AG20443 (cell line): Measurements from ENCODE around the gene GAGE12H.
"Not testable (repeated sequence)": the region's sequence is repeated elsewhere in the genome, so short reads cannot be mapped to it uniquely, and the experiment has no call there.

Experiments used
- DNase-seq: peaks from one replicate; pipeline ENCODE4 v3.0.0; 2012; ENCODE audit warnings: low spot score, mixed read lengths

Gene GAGE12H

DNA sequence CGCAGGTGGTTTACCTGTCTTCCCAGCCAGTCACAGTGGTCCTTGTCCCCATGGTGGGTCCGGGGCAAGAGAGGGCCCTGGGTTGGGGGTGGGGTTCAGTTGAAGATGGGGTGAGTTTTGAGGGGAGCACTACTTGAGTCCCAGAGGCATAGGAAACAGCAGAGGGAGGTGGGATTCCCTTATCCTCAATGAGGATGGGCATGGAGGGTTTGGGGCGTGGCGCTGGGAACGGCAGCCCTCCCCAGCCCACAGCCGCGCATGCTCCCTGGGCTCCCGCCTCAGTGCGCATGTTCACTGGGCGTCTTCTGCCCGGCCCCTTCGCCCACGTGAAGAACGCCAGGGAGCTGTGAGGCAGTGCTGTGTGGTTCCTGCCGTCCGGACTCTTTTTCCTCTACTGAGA is at the start of gene GAGE12H:
Gene GAGE12H (plus strand): TSS at position 301 of the 400 bp plus-strand sequence. CDS start 1,155 bp downstream, outside the sequence.
- DNase-seq, result not testable (repeated sequence)

DNA sequence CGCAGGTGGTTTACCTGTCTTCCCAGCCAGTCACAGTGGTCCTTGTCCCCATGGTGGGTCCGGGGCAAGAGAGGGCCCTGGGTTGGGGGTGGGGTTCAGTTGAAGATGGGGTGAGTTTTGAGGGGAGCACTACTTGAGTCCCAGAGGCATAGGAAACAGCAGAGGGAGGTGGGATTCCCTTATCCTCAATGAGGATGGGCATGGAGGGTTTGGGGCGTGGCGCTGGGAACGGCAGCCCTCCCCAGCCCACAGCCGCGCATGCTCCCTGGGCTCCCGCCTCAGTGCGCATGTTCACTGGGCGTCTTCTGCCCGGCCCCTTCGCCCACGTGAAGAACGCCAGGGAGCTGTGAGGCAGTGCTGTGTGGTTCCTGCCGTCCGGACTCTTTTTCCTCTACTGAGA is 47.9 kb upstream of the GAGE12H start, which contains the start of gene GAGE12C:
Gene GAGE12C (plus strand): TSS at position 301 of the 400 bp plus-strand sequence. CDS start 1,155 bp downstream, outside the sequence.
- not testable (repeated sequence) for DNase-seq

DNA sequence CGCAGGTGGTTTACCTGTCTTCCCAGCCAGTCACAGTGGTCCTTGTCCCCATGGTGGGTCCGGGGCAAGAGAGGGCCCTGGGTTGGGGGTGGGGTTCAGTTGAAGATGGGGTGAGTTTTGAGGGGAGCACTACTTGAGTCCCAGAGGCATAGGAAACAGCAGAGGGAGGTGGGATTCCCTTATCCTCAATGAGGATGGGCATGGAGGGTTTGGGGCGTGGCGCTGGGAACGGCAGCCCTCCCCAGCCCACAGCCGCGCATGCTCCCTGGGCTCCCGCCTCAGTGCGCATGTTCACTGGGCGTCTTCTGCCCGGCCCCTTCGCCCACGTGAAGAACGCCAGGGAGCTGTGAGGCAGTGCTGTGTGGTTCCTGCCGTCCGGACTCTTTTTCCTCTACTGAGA is 38.3 kb upstream of the GAGE12H start, which contains the start of gene GAGE12D:
Gene GAGE12D (plus strand): TSS at position 301 of the 400 bp plus-strand sequence. CDS start 1,155 bp downstream, outside the sequence.
- DNase-seq, result not testable (repeated sequence)

DNA sequence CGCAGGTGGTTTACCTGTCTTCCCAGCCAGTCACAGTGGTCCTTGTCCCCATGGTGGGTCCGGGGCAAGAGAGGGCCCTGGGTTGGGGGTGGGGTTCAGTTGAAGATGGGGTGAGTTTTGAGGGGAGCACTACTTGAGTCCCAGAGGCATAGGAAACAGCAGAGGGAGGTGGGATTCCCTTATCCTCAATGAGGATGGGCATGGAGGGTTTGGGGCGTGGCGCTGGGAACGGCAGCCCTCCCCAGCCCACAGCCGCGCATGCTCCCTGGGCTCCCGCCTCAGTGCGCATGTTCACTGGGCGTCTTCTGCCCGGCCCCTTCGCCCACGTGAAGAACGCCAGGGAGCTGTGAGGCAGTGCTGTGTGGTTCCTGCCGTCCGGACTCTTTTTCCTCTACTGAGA is 28.8 kb upstream of the GAGE12H start, which contains the start of gene GAGE12E:
Gene GAGE12E (plus strand): TSS at position 301 of the 400 bp plus-strand sequence. CDS start 1,155 bp downstream, outside the sequence.
- not testable (repeated sequence) for DNase-seq

DNA sequence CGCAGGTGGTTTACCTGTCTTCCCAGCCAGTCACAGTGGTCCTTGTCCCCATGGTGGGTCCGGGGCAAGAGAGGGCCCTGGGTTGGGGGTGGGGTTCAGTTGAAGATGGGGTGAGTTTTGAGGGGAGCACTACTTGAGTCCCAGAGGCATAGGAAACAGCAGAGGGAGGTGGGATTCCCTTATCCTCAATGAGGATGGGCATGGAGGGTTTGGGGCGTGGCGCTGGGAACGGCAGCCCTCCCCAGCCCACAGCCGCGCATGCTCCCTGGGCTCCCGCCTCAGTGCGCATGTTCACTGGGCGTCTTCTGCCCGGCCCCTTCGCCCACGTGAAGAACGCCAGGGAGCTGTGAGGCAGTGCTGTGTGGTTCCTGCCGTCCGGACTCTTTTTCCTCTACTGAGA is 19.2 kb upstream of the GAGE12H start, which contains the start of gene GAGE12F:
Gene GAGE12F (plus strand): TSS at position 301 of the 400 bp plus-strand sequence. CDS start 1,155 bp downstream, outside the sequence.
- not testable (repeated sequence) for DNase-seq

DNA sequence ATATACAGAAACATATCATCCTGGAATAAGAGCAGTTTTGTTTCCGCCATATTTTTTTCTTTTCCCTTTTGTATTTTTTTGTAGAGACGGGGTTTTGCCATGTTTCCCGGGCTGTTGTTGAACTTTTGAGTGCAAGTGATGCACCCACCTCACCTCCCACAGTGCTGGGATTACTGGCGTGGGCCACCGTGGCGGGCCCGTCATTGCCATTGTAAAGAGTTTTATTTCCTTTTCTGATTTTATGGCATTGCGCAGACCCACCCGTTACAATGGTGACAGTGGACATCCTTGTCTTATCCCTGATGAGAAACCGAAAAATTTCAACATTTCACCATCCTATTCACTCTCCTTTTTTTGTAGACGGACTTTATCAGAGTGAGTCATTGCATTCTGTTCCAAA is 11.0 kb upstream of the GAGE12H start:
- not testable (repeated sequence) for DNase-seq

GRCh38 chrX:49569152-49569551 is 10.6 kb upstream of the GAGE12H start:
- not testable (repeated sequence) for DNase-seq

DNA sequence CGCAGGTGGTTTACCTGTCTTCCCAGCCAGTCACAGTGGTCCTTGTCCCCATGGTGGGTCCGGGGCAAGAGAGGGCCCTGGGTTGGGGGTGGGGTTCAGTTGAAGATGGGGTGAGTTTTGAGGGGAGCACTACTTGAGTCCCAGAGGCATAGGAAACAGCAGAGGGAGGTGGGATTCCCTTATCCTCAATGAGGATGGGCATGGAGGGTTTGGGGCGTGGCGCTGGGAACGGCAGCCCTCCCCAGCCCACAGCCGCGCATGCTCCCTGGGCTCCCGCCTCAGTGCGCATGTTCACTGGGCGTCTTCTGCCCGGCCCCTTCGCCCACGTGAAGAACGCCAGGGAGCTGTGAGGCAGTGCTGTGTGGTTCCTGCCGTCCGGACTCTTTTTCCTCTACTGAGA is 9.6 kb upstream of the GAGE12H start, which contains the start of gene GAGE12G:
Gene GAGE12G (plus strand): TSS at position 301 of the 400 bp plus-strand sequence. CDS start 1,155 bp downstream, outside the sequence.
- DNase-seq, result not testable (repeated sequence)

DNA sequence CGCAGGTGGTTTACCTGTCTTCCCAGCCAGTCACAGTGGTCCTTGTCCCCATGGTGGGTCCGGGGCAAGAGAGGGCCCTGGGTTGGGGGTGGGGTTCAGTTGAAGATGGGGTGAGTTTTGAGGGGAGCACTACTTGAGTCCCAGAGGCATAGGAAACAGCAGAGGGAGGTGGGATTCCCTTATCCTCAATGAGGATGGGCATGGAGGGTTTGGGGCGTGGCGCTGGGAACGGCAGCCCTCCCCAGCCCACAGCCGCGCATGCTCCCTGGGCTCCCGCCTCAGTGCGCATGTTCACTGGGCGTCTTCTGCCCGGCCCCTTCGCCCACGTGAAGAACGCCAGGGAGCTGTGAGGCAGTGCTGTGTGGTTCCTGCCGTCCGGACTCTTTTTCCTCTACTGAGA is 9.4 kb downstream of the GAGE12H start, which contains the start of gene GAGE2A:
Gene GAGE2A (plus strand): TSS at position 301 of the 400 bp plus-strand sequence. CDS start 1,155 bp downstream, outside the sequence.
- not testable (repeated sequence) for DNase-seq

- DNase-seq, result not testable (repeated sequence)
Observed at GRCh38 chrX:49589769-49590478, 10.2 kb downstream of the GAGE12H start.

GRCh38 chrX:49590488-49590887 is 10.7 kb downstream of the GAGE12H start:
- DNase-seq, result not testable (repeated sequence)

DNA sequence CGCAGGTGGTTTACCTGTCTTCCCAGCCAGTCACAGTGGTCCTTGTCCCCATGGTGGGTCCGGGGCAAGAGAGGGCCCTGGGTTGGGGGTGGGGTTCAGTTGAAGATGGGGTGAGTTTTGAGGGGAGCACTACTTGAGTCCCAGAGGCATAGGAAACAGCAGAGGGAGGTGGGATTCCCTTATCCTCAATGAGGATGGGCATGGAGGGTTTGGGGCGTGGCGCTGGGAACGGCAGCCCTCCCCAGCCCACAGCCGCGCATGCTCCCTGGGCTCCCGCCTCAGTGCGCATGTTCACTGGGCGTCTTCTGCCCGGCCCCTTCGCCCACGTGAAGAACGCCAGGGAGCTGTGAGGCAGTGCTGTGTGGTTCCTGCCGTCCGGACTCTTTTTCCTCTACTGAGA is 19.0 kb downstream of the GAGE12H start, which contains the start of gene GAGE1:
Gene GAGE1 (plus strand): TSS at position 301 of the 400 bp plus-strand sequence. CDS start 1,155 bp downstream, outside the sequence.
- DNase-seq, result not testable (repeated sequence)

DNA sequence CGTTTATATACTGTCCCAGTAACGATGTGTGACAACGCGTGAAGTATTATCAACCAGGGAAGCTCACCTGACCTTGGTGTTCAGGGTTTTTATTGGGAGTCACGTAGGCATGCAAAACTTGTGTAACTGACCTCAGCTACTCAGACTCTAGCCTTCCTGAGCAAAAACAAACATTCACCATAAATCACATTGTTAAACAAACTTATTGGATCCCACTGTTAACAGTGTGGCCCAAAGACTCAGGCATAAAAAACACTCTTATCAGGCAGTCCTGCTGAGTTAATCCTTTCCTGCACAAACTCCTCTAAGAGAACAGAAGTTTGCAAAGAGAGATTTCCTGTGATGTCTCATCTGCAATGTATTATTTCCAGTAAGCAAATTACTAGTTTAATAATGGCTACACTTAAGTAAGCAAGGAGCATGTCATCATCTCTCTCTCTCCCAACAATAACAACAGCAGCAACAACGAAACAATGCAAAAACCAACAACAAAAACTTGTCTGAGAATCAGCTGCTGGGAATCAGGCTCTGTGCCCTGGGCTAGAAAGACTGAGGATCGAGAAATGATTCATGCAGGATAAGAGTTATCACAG is 31.1 kb downstream of the GAGE12H start:
- no peak for DNase-seq

DNA sequence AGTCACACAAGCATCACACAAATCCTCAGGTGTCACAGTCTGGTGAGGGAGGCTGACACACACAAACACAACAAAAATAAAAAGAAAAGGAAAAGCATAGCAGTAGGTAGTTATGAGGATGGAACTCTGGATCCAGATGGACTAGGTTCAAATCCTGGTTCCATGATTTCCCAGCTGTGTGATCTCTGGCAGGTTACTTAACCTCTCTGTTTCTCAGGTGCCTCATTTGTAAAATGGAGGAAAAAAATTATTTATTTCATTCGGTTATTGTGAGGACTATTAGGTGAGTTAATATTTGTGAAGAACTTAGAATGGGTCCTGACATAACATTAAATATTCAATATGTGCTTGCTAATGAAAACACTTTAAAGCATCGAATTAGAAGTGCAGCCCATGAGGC is 38.8 kb downstream of the GAGE12H start:
- DNase-seq, result no peak

DNA sequence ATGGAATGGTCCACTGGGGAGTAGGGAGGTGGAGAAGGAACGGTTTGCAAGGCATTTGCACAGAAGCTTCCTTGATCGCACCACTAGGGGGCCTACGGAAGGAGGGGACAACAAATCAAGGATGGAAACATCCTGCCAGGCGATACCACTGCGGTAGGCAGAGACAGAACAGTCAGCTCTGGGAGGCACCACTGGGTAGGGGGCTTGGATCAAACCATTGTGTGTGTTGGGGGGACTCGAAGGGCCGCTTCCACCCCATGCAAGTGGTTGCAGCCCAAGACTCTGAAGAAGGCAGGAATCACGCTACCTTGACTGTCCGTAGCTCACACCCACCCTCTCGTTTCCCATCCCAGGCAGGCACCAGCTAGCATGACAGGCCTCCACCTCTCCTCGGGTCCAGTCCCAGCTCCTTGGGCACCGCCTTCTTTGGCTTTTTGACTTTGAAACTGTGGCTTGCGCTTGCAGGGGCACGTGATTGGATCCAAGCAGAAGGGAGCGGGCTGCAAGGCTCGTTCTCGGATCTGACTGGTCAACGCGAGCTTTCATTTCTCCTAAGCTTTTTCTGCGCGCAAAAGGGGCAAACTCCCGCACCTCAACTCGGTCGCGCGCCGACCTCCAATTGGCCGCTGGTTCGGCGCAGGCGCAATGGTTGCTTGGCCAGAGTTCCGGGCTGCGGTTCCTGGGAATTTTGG is 47.5 kb downstream of the GAGE12H start:
- peak; percentile 10 for DNase-seq
